Nephron progenitor cell (in vitro differentiated cells): ENCODE measurements around the gene ADAMTS9.

Experiments
- DNase-seq: peaks from one replicate; pipeline ENCODE4 v3.0.0; 2021
- H3K27ac Mint-ChIP-seq: 2 replicates; pipeline ENCODE4 v1.8.0; 2021; ENCODE audit warnings: mild to moderate bottlenecking, moderate library complexity, mixed read lengths
- H3K27me3 Mint-ChIP-seq: 2 replicates; pipeline ENCODE4 v1.8.0; 2021; ENCODE audit warnings: mild to moderate bottlenecking, low read depth, mixed read lengths; ENCODE audit not compliant: poor library complexity
- H3K36me3 Mint-ChIP-seq: 2 replicates; pipeline ENCODE4 v1.8.0; 2021; ENCODE audit warnings: low read depth, mixed read lengths
- H3K4me1 Mint-ChIP-seq: 2 replicates; pipeline ENCODE4 v1.8.0; 2021; ENCODE audit warnings: mixed read lengths
- H3K4me3 Mint-ChIP-seq: 2 replicates; pipeline ENCODE4 v1.8.0; 2021; ENCODE audit warnings: mild to moderate bottlenecking, moderate library complexity, mixed read lengths
- H3K9me3 Mint-ChIP-seq: 2 replicates; pipeline ENCODE4 v1.8.0; 2021; ENCODE audit warnings: mild to moderate bottlenecking, moderate library complexity, mixed read lengths
- TF ChIP-seq, protein P1 (sequence below): fragments of 200-600 bp; sonication (generic); IDR thresholded peaks from 2 replicates; pipeline ENCODE4 v1.5.0; 2021; ENCODE audit warnings: antibody characterized with exemption

ADAMTS9 gene

DNA sequence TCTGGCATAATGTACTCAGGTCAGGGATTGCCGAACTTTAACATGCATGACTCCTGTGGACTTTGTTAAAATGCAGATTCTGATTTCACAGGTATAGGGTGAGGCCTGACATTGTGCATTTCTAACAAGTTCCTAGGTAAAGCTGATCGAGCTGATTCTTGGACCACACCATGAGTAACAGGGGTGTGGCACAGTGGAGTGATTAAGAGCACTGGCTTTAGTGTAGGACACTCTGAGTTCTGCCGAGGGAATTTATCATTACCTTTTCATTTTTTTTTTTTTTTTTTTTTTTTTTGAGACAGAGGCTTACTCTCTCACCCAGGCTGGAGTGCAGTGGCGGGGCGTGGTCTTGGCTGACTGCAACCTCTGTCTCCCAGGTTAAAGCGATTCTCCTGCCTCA lies 169.3 kb downstream of the ADAMTS9 start:
- Mint-ChIP-seq H3K36me3 (peaks cover 72% of the 10 kb centered on the region), H3K9me3 (peaks cover 18% of the 10 kb centered on the region), H3K27ac (no peak overlapping the region), H3K4me1 (peaks cover 7% of the 10 kb centered on the region), H3K27me3 (no peaks in the 10 kb centered on the region), H3K4me3 (no peak overlapping the region)
- TF ChIP-seq, protein P1, sequence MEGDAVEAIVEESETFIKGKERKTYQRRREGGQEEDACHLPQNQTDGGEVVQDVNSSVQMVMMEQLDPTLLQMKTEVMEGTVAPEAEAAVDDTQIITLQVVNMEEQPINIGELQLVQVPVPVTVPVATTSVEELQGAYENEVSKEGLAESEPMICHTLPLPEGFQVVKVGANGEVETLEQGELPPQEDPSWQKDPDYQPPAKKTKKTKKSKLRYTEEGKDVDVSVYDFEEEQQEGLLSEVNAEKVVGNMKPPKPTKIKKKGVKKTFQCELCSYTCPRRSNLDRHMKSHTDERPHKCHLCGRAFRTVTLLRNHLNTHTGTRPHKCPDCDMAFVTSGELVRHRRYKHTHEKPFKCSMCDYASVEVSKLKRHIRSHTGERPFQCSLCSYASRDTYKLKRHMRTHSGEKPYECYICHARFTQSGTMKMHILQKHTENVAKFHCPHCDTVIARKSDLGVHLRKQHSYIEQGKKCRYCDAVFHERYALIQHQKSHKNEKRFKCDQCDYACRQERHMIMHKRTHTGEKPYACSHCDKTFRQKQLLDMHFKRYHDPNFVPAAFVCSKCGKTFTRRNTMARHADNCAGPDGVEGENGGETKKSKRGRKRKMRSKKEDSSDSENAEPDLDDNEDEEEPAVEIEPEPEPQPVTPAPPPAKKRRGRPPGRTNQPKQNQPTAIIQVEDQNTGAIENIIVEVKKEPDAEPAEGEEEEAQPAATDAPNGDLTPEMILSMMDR, result no peak
- no peak for DNase-seq

DNA sequence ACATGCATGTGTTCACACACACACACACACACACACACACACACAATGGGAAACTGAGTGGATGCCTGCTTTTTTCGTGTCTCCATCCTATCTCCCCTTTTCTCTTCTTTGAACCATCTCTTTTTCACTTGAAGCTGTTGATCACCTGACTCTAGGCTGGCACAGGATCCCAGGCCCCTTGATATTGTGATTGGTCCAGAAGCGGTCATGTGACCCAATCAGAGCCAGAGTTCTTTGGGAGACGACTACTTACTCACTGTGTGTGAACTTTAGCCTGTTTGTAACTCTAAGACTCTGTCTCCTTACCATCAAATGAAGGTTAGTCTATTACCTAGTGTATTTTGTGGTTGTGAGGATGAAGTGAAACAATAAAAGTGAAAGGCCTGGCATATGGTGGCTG lies 172.9 kb downstream of the ADAMTS9 start:
- Mint-ChIP-seq H3K27me3 (no peaks in the 10 kb centered on the region), H3K4me1 (no peaks in the 10 kb centered on the region), H3K36me3 (peaks cover 37% of the 10 kb centered on the region), H3K27ac (no peak overlapping the region), H3K4me3 (no peak overlapping the region), H3K9me3 (no peaks in the 10 kb centered on the region)
- TF ChIP-seq, protein P1, result no peak
- no peak for DNase-seq

DNA sequence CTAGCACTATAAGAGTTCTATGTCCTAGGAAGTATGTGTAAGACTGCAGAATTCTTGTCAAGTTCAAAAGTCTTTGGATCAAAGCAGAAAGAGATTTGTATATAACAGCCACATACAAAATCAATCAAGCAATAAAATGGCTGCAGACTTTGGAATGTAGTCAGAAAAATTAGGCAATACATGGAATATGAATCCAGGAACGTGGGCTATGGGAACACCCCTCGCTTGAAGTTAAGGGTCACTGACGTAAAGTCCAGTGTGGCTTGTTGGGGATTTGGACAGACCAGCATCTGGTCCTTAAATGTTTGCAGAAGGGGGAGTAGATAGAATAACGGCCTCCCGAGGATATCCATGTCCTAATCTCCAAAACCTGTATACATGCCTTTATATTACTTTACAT lies 178.6 kb downstream of the ADAMTS9 start:
- Mint-ChIP-seq H3K9me3 (peaks cover 7% of the 10 kb centered on the region), H3K4me3 (no peak overlapping the region), H3K27ac (no peak overlapping the region), H3K27me3 (peaks cover 2% of the 10 kb centered on the region), H3K36me3 (no peaks in the 10 kb centered on the region), H3K4me1 (peaks cover 11% of the 10 kb centered on the region)
- DNase-seq, result no peak
- TF ChIP-seq, protein P1, result no peak

DNA sequence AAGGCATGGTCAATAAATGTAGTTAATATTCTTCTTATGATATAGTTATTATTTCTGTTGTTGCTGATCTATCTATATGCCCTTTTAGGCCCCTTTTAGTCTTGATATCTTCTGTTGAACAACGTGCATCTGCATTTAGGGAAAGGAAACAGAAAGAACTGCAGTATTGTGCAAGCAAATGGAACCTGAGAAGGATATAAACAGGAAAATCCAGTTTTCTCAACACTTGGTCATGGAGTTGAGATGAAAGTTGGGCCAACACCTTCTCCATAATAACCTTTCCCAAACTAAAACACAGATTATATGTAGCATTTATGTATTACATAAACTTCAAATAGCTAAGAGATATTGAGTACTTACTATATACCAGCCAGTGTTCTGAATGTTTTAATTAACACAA lies 179.7 kb downstream of the ADAMTS9 start:
- peaks cover 11% of the 10 kb centered on the region for H3K4me1 Mint-ChIP-seq
- no peak for DNase-seq
- H3K27ac Mint-ChIP-seq, result no peak overlapping the region
- H3K9me3 Mint-ChIP-seq, result peaks cover 11% of the 10 kb centered on the region
- no peaks in the 10 kb centered on the region for H3K36me3 Mint-ChIP-seq
- H3K4me3 Mint-ChIP-seq, result no peak overlapping the region
- TF ChIP-seq, protein P1, result no peak
- H3K27me3 Mint-ChIP-seq, result peaks cover 2% of the 10 kb centered on the region

DNA sequence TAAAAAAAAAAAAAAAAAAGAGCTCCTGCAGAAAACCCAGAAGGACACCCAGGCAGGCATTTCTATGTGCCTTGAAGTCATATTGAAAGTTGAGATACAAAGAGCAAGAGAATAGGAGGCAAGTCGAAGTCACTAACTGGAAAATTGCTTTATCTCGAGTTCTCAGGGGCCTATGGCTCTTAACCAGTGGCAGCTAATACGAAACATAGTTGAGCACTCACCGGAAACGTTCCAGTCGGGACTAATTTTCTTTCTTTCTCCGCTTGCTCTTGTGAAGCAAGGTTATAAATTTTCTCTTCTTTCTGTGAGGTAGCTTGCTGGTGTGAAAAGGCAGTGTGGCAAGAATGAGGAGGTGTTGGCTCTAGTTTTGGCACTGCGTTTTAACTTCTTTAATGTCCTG lies 181.5 kb downstream of the ADAMTS9 start:
- Mint-ChIP-seq H3K27ac (no peak overlapping the region), H3K36me3 (no peaks in the 10 kb centered on the region), H3K4me3 (no peak overlapping the region), H3K9me3 (peaks cover 16% of the 10 kb centered on the region), H3K4me1 (peaks cover 16% of the 10 kb centered on the region), H3K27me3 (peaks cover 2% of the 10 kb centered on the region)
- TF ChIP-seq, protein P1, result no peak
- DNase-seq, result no peak

DNA sequence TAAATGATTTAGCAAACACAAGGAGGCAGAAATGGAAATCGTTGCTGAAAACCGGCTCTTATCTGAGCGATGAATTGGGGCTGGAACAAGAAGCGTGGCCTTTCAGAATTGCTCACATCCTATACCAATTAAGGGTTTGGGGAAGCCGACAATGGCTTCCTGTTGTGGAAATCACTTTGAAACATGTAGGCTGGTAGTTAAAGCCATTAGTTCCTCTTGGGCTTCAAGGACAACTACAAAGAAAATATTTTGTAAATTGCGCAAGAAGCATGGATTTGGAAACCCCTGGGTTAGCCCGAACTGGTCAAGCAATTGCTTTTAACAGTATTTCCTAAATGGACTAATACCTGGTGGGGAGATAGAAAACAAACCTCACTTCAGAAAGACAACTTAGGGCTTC lies 182.4 kb downstream of the ADAMTS9 start:
- DNase-seq, result no peak
- Mint-ChIP-seq H3K4me3 (no peak overlapping the region), H3K27ac (no peak overlapping the region), H3K4me1 (peaks cover 17% of the 10 kb centered on the region), H3K36me3 (no peaks in the 10 kb centered on the region), H3K9me3 (peaks cover 16% of the 10 kb centered on the region), H3K27me3 (peaks cover 2% of the 10 kb centered on the region)
- TF ChIP-seq, protein P1, result no peak
